Chondrocyte (in vitro differentiated cells): ENCODE measurements around the gene BAHD1. TPM values are rescaled to one million over a fixed set of nuclear protein-coding genes. Genes with fewer than 3 reads are reported as not detected.
A peak's percentile ranks its signal among the peaks of the same experiment; 100 is the strongest.

Experiments
- DNase-seq: peaks from one replicate; pipeline ENCODE4 v3.0.0; 2021; ENCODE audit warnings: mixed read lengths, low spot score
- H3K27ac Mint-ChIP-seq: one replicate; pipeline ENCODE4 v1.8.0; 2021; ENCODE audit warnings: mild to moderate bottlenecking, moderate library complexity, mixed read lengths; ENCODE audit not compliant: unreplicated experiment
- H3K27me3 Mint-ChIP-seq: 2 replicates; pipeline ENCODE4 v1.8.0; 2021; ENCODE audit warnings: low read depth, mixed read lengths
- H3K36me3 Mint-ChIP-seq: 2 replicates; pipeline ENCODE4 v1.8.0; 2021; ENCODE audit warnings: low read depth, mixed read lengths
- H3K4me1 Mint-ChIP-seq: 2 replicates; pipeline ENCODE4 v1.8.0; 2021; ENCODE audit warnings: low read depth, mild to moderate bottlenecking, mixed read lengths
- H3K4me3 Mint-ChIP-seq: one replicate; pipeline ENCODE4 v1.8.0; 2021; ENCODE audit warnings: mild to moderate bottlenecking, moderate library complexity, mixed read lengths; ENCODE audit not compliant: unreplicated experiment
- H3K9me3 Mint-ChIP-seq: 2 replicates; pipeline ENCODE4 v1.8.0; 2021; ENCODE audit warnings: low read depth, mixed read lengths
- total RNA-seq: library from RNA; stranded (reverse); gene quantifications from 3 replicates; pipeline ENCODE4 v1.2.1, GENCODE V29; 2021
- TF ChIP-seq, protein P1 (sequence below): fragments of 200-600 bp; sonication (generic); IDR thresholded peaks from 2 replicates; pipeline ENCODE4 v1.5.0; 2021; ENCODE audit warnings: antibody characterized with exemption, mild to moderate bottlenecking, moderate library complexity

Gene BAHD1
- total RNA-seq, 1 donor from 2014 or later = 24.8 TPM

DNA sequence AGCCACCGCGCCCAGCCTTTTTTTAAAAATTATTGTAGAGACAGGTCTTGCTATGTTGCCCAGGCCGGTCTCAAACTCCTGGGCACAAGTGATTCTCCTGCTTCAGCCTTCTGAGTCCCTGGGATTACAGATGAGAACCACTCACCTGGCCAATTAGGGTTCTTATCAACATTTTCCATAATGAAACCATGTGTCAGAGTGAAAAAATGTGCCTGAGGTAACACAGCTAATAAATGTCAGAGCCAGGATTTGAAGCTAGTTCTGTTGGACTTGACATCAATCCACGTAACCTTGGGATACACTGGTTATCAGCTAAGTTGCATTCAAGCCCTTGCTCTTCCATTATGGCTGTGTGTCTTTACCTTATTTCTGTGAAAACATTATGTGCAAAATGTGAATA lies 59.2 kb downstream of the BAHD1 start:
- Mint-ChIP-seq H3K27me3 (peaks cover 6% of the 10 kb centered on the region), H3K4me1 (peaks cover 8% of the 10 kb centered on the region), H3K27ac (no peak overlapping the region), H3K36me3 (no peaks in the 10 kb centered on the region), H3K9me3 (no peaks in the 10 kb centered on the region), H3K4me3 (no peak overlapping the region)
- TF ChIP-seq, protein P1, sequence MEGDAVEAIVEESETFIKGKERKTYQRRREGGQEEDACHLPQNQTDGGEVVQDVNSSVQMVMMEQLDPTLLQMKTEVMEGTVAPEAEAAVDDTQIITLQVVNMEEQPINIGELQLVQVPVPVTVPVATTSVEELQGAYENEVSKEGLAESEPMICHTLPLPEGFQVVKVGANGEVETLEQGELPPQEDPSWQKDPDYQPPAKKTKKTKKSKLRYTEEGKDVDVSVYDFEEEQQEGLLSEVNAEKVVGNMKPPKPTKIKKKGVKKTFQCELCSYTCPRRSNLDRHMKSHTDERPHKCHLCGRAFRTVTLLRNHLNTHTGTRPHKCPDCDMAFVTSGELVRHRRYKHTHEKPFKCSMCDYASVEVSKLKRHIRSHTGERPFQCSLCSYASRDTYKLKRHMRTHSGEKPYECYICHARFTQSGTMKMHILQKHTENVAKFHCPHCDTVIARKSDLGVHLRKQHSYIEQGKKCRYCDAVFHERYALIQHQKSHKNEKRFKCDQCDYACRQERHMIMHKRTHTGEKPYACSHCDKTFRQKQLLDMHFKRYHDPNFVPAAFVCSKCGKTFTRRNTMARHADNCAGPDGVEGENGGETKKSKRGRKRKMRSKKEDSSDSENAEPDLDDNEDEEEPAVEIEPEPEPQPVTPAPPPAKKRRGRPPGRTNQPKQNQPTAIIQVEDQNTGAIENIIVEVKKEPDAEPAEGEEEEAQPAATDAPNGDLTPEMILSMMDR = no peak
- DNase-seq = no peak

DNA sequence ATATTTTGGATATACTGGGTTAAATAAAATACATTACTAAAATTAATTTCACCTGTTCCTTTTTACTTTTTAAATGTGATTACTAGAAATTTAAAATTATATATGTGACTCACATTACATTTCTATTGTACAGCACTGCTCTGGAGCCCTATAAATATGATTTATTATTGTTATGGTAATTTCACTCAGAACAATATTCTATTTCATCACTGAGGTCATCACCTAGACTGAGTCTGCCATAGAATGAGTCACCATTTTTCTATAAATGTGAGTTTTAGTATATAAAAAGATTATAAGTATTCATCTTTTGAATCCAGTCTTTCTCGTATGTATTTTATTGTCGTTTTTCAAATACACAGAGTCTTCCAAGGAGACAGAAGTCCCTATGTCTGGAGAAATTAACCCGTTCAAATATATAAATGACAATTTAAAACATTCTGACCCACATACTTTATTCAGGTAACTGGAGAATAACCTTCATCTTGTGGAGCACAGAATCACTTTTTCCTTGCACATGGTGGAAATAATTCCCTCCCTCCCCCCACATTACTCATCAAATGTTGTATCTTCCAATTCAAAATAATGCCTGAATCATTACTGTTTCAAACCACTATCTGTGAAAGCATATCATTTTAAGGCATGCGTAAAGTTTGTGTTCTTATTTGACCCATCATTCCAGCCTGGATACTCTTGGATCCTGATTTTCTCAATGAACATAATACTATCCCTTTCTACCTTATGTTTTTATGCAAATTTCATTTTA lies 60.0 kb downstream of the BAHD1 start:
- Mint-ChIP-seq H3K27ac (no peak overlapping the region), H3K9me3 (no peaks in the 10 kb centered on the region), H3K4me1 (peaks cover 8% of the 10 kb centered on the region), H3K27me3 (peaks cover 3% of the 10 kb centered on the region), H3K36me3 (no peaks in the 10 kb centered on the region), H3K4me3 (no peak overlapping the region)
- TF ChIP-seq, protein P1 = no peak
- DNase-seq = no peak

DNA sequence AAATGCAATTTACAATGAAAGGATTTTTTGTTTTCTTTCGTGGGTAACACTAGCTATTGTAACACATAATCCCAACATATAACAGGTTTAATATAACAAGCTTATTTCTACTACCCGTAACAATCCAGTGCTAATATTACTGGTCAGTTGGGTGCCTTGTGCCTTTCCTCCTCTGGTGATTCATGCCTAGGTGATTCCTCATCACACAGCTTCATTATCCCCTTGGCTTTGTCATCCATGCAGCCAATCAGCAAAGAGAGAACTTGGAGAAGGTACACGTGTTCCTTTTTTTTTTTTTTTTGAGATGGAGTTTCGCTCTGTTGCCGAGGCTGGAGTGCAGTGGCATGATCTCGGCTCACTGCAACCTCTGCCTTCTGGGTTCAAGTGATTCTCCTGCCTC lies 60.7 kb downstream of the BAHD1 start:
- TF ChIP-seq, protein P1 = no peak
- no peak overlapping the region for H3K27ac Mint-ChIP-seq
- no peaks in the 10 kb centered on the region for H3K36me3 Mint-ChIP-seq
- DNase-seq = no peak
- H3K27me3 Mint-ChIP-seq = peaks cover 3% of the 10 kb centered on the region
- peaks cover 8% of the 10 kb centered on the region for H3K4me1 Mint-ChIP-seq
- H3K4me3 Mint-ChIP-seq = no peak overlapping the region
- no peaks in the 10 kb centered on the region for H3K9me3 Mint-ChIP-seq

DNA sequence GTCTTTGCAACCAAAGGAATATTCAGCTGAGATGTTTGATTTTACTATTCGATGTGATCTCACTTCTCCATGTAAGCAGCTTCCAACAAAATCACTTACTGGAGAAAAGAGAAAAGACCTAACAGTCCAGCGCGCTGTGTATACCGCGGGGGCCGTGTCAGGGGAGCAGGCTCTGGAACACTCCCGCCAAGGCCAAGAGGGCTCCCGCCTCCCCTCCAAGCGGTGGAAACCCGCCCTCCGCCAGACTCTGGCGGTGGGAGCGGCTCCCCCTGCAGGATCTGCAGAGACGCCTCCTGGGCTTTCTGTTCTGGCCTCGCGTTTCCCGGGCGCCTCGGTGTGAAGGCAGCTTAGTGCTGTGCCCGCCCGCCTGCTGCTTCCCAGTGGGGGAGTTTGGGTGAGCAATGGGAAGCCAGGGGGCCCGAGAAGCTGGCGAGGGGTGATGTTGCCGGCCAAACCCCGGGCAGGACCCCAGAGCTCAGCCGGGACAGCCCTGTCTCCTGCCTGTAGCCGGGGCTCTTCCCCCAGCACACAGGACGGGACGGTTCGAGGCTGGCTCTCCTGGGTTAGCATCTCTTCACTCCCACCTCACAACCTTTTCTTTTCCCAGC lies 66.3 kb downstream of the BAHD1 start:
- Mint-ChIP-seq H3K9me3 (no peaks in the 10 kb centered on the region), H3K4me3 (peak overlapping the region; percentile 45), H3K27me3 (no peaks in the 10 kb centered on the region), H3K4me1 (peaks cover 14% of the 10 kb centered on the region), H3K36me3 (no peaks in the 10 kb centered on the region), H3K27ac (no peak overlapping the region)
- TF ChIP-seq, protein P1 = peak; percentile 84
- no peak for DNase-seq

DNA sequence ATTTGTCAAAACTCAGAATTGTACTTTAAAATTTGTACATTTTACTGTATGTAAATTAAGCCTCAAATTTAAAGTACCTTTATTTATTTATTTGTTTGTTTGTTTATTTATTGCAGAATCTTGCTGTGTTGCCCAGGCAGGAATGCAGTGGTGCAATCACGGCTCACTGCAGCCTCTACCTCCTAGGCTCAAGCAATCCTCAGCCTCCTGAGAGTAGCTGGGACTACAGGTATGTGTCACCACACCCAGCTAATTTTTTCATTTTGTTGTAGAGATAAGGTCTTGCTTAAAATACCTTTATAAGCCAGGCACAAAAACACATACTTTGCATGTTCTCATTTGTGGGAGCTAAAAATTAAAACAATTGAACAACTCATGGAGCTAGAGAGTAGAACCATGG lies 67.5 kb downstream of the BAHD1 start:
- H3K27ac Mint-ChIP-seq = no peak overlapping the region
- H3K4me3 Mint-ChIP-seq = no peak overlapping the region
- no peaks in the 10 kb centered on the region for H3K9me3 Mint-ChIP-seq
- DNase-seq = no peak
- H3K4me1 Mint-ChIP-seq = peaks cover 19% of the 10 kb centered on the region
- no peaks in the 10 kb centered on the region for H3K36me3 Mint-ChIP-seq
- TF ChIP-seq, protein P1 = no peak
- no peaks in the 10 kb centered on the region for H3K27me3 Mint-ChIP-seq
